ENCODE data around the gene UBTF.
A peak's percentile ranks its signal among the peaks of the same experiment; 100 is the strongest.

Gene UBTF

DNA sequence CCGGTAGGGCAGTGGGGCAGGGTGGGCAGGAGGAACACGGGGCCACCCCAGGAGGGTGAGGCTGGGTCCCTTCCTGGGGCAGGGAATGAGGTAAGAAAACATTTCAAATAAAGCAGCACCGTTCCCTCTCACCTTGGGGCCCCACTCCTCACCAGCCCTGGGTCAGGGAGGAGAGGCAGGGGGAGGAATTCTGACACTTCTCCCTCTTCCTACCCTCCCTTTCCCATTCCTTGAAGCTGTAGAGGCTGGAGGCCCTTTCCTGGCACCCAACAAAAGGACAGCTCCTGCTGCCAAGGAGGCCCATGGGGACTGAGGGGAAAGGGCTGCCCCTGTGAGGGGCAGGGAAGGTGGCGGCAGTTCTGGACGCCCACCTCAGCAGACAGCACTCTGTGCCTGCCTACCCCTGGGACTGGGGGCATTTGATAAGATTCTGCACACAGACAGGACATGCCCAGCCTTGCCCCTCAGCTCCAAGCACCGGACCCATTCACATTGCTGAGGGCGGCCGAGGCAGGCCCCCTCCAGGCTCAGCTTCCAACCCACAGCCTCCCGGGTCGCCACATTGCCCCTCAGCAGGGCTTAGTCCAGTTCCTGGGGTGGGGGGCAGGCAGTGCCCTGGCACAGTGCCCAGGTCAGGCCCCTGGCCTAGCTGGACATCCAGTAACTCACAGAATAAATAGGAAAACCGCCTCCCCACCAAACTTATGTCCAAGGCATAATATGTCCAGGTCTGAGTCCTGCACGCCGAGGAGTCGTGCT, 26.0 kb downstream of the UBTF start:
- no peak for DNase-seq

DNA sequence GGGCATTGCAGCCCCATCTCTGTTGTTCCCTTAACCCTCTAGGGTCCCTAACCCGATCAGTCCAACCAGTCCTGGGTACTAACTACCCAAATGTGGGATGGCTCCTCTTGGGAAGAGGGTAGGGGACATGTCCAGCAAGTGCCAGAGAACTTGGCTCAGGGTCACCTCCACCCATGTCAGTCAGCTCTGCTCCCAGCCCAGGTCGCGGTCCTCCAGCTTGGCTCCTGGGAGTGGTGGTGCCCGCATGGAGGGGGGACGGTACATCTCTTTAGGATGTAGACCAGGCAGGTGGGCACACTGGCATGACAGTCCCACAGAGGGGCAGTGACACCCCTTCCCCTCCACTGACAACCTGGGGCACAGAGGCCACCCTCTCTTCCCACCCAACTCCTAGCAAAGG, 26.7 kb downstream of the UBTF start:
- no peak for DNase-seq

- DNase-seq, result no peak
These were observed 27.5 kb downstream of the UBTF start for GRCh38 chr17:44191941-44192496.

- no peak for DNase-seq
These were observed 28.1 kb downstream of the UBTF start for GRCh38 chr17:44191369-44191768.

- DNase-seq, result no peak
These were observed 29.0 kb downstream of the UBTF start for GRCh38 chr17:44190481-44190880.

GRCh38 chr17:44188576-44189403, 30.7 kb downstream of the UBTF start:
- no peak for DNase-seq

- DNase-seq, result no peak
These were observed 32.2 kb downstream of the UBTF start for GRCh38 chr17:44187131-44187899.

DNA sequence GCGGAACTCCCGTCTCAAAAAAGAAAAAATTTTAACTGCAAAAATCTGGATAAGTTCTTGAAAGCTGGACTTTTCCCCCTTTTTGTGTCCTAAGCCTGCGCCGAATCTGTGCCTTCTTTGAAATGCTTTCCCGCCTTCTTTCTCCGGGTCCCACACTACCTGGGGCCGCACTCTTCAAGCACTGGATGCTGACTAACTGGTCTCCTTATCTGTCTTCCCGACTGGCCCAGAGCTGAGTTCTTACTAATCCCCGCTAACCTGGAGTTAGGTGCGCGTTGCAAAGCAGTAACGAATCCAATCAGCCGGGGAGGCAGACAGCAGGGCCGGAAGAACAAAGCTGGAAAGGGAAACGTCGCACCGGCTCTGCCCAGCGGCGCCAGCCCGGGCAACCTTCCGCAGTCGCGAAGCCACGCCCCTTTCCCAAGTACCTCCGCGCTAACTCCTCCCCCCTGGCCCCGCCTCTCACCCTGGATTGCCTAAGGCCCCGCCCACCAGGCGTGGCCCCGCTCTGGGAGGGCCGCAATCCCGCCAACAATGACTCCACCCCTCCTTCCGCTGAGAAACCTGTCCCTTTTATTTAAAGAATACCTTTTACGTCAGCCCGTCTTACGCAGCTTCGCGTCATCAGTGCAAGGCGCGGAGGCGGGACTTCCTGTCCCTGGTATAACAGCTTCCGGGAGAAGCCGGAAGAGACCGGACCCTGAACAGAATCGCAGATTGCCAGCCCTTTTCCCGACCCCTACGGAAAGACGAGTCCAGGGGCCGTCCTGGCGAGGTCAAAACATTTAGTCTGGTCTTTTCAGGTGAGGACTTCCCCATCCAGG, 33.0 kb downstream of the UBTF start, which contains the start of gene TMUB2:
TMUB2 (plus strand) TSS at position 666 of the 824 bp plus-strand sequence. CDS start 737 bp downstream, outside the sequence.
- peak; percentile 100 for DNase-seq

DNA sequence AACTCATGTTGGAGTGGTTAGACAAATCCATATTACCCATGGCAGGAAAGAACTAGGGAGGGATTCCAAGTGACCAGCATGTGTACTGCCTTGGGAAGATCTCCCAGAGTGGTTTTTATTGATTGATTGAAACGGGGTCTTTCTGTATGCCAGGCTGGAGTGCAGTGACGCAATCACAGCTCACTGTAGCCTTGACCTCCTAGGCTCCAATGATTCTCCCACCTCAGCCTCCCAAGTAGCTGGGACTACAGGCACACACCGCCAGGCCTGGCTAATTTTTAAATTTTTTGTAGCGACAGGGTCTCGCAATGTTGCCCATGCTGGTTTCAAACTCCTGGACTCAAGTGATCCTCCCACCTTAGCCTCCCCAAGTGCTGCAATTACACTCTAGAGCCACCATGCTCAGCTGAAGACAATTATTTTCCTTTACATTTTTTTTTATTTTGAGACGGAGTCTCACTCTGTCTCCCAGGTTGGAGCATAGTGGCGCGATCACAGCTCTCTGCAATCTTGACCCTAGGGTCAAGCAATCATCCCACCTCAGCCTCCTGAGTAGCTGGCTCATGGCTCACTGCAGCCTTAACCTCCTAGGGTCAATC, 35.2 kb downstream of the UBTF start:
- DNase-seq, result no peak

- DNase-seq, result no peak
These were observed 36.5 kb downstream of the UBTF start for GRCh38 chr17:44183024-44183423.

- DNase-seq, result no peak
These were observed 41.3 kb downstream of the UBTF start for GRCh38 chr17:44178133-44178532.

GRCh38 chr17:44177640-44178039, 41.8 kb downstream of the UBTF start:
- no peak for DNase-seq

GRCh38 chr17:44176671-44177501, 42.6 kb downstream of the UBTF start:
- DNase-seq, result no peak

DNA sequence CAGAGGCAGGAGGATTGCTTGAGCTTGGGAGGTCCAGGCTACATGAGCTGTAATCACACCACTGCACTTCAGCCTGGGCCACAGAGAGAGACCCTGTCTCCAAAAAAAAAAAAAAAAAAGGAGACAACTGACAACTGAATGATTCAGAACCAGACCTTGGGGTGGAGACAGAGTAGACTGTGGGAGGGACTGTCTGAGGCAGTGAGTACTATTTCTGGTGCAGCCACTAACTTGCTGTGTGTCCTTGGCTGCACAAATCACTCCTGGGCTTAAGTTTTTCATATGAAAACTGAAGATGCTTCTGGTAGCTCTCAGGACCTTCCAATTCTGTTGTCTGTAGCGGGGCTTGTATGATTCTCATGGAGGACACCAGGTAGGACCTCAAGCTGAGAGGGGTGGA, 43.2 kb downstream of the UBTF start:
- DNase-seq, result no peak

GRCh38 chr17:44174427-44174826, 45.0 kb downstream of the UBTF start:
- DNase-seq, result no peak

- no peak for DNase-seq
These were observed 47.5 kb downstream of the UBTF start for GRCh38 chr17:44171931-44172455.

DNA sequence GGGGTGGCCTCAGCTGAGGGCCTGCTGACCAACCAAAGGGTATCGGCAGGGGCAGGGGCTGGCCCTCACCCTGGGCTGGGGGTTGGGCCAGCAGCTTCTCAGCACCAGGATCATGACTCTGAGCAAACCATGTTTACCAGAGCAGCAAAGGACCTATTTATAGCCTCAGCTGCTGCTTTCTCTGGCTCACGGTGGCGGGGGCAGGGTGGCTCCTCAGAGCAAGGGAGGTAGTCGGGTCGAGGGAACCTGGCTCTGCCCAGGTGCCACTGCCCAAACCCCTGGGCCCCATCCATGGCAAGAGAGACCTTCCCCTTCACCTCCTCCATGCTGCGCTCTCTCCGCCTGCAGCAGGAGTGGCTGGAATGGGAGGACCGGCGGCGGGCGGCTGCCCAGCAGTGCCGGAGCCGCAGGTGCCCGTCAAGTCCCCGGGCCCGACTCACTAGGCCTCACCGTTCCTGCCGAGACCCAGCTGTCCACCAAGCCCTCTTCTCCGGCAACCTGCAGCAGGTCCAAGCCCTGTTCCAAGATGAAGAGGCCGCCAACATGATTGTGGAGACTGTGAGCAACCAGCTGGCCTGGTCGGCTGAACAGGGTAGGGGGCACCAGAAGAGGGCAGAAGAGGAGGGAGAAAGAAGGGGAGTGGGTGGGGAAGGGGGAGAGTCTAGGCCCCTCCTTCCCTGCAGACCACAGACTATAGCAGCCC, 48.8 kb downstream of the UBTF start, which contains the start of gene ASB16:
ASB16 (plus strand) TSS at position 206 of the 703 bp plus-strand sequence; CDS start at position 292, 86 bp downstream.
- no peak for DNase-seq

DNA sequence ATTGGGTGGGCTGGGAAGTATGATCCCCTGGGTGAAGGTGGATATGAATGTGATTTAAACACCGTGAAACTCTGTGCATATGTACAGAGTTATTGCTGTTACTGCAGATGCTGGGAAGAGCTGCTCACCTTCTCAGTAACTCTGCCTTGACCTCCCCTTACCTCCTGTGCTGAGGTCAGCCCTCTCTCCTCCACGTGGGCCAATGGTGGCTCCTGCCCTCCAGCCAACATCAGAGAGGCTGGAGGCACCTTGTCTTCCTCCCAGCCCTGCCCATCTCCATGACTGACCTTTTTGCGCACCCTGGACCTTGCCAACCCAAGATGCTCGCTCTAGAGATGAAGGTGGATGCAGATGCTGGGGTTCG, 49.4 kb downstream of the UBTF start:
- DNase-seq, result no peak

GRCh38 chr17:44167181-44167861, 52.2 kb downstream of the UBTF start:
- DNase-seq, result no peak
